Keratinocyte (primary cell): Measurements from ENCODE around the gene RRP36. TPM values are rescaled to one million over a fixed set of nuclear protein-coding genes. Genes with fewer than 3 reads are reported as not detected.

ENCODE experiments used
- DNase-seq: peaks from one replicate; pipeline ENCODE4 v3.0.0-alpha.2; 2011; ENCODE audit warnings: low read depth, missing footprints, low spot score
- FAIRE-seq: peaks from 2 replicates; lab custom pipeline; 2011; peaks lifted over from hg19 to GRCh38; lab: Jason Lieb, UNC
- H2AFZ ChIP-seq: 2 replicates; pipeline ENCODE4 v1.6.0; 2012; ENCODE audit warnings: low read length, control low read depth, inconsistent platforms; ENCODE audit not compliant: control insufficient read depth
- H3K27ac ChIP-seq: 2 replicates; pipeline ENCODE4 v1.5.1; 2011; ENCODE audit warnings: low read length; ENCODE audit not compliant: control insufficient read depth, insufficient read depth
- H3K27me3 ChIP-seq: 3 replicates; pipeline ENCODE4 v1.6.0; 2011; ENCODE audit warnings: low read length; ENCODE audit not compliant: control insufficient read depth, insufficient read depth; ENCODE audit errors: extremely low read depth
- H3K36me3 ChIP-seq, 2 experiments: 2 replicates in 1 of 2; 3 replicates in 1 of 2; pipeline ENCODE4 v1.5.1; 2011; ENCODE audit warnings: low read length in 2 of 2, mild to moderate bottlenecking in 1 of 2; ENCODE audit not compliant: control insufficient read depth in 2 of 2, insufficient read depth in 2 of 2; ENCODE audit errors: extremely low read depth in 1 of 2
- H3K4me1 ChIP-seq: 3 replicates; pipeline ENCODE4 v1.5.1; 2011; ENCODE audit warnings: low read length; ENCODE audit not compliant: control insufficient read depth, insufficient read depth; ENCODE audit errors: extremely low read depth
- H3K4me2 ChIP-seq: 3 replicates; pipeline ENCODE4 v1.6.0; 2011; ENCODE audit warnings: low read depth, low read length; ENCODE audit not compliant: control insufficient read depth, insufficient read depth; ENCODE audit errors: extremely low read depth
- H3K4me3 ChIP-seq, 3 experiments: fragments of 200-600 bp in 1 of 3; sonication (generic) in 1 of 3; 2 replicates in 2 of 3; 3 replicates in 1 of 3; pipeline ENCODE4 v1.5.1; 2011 to 2016; ENCODE audit warnings: low read length in 3 of 3, mild to moderate bottlenecking in 3 of 3, control low read depth in 2 of 3, inconsistent platforms in 1 of 3, low read depth in 1 of 3, mixed read lengths in 1 of 3, mixed run types in 1 of 3, moderate library complexity in 1 of 3; ENCODE audit not compliant: control insufficient read depth in 2 of 3, insufficient read depth in 2 of 3; ENCODE audit errors: extremely low read depth in 1 of 3
- H3K79me2 ChIP-seq: 2 replicates; pipeline ENCODE4 v1.6.0; 2012; ENCODE audit warnings: low read length; ENCODE audit not compliant: control insufficient read depth, insufficient read depth
- H3K9ac ChIP-seq: 3 replicates; pipeline ENCODE4 v1.6.0; 2011; ENCODE audit warnings: low read length; ENCODE audit not compliant: control insufficient read depth, insufficient read depth; ENCODE audit errors: extremely low read depth
- H3K9me1 ChIP-seq: 3 replicates; pipeline ENCODE4 v1.6.0; 2011; ENCODE audit warnings: low read length; ENCODE audit not compliant: control insufficient read depth, insufficient read depth; ENCODE audit errors: extremely low read depth
- H3K9me3 ChIP-seq: 2 replicates; pipeline ENCODE4 v1.5.1; 2012; ENCODE audit warnings: low read depth, low read length; ENCODE audit not compliant: control insufficient read depth
- H4K20me1 ChIP-seq: 3 replicates; pipeline ENCODE4 v1.6.0; 2011; ENCODE audit warnings: low read length; ENCODE audit not compliant: control insufficient read depth, insufficient read depth; ENCODE audit errors: extremely low read depth
- EZH2 ChIP-seq: IDR thresholded peaks from one replicate; pipeline ENCODE4 v1.6.1; 2012; ENCODE audit warnings: inconsistent platforms, mild to moderate bottlenecking, low read length, moderate library complexity
- dilution Hi-C: fragments of 300-500 bp; cut with MboI; formaldehyde crosslinking; loops from one replicate; pipeline ENCODE4 v1.7.0; 2020; ENCODE audit warnings: low sequenced_read_pairs; ENCODE audit not compliant: extremely low pct_ligation_motif_present
- polyA plus RNA-seq, 5 experiments: library from polyadenylated mRNA; depleted of rRNA in 3 of 5; stranded (reverse) in 3 of 5; stranded (forward) in 1 of 5; unstranded in 1 of 5; fragments of >200 nt; gene quantifications; 1 replicate in 1 of 5; 2 replicates in 3 of 5; 3 replicates in 1 of 5; pipeline versions ENCODE4 v1.2.1 to v1.2.3, GENCODE V29; 2011 to 2012; ENCODE audit warnings: missing spikeins in 2 of 5, low read depth in 1 of 5, low replicate concordance in 1 of 5
- TF ChIP-seq, protein P1 (sequence below), 3 experiments: IDR thresholded peaks in 1 of 3; conservative IDR thresholded peaks in 1 of 3; optimal IDR thresholded peaks in 1 of 3; 2 replicates in 2 of 3; 3 replicates in 1 of 3; pipeline versions ENCODE3 to v1.5.1; 2011; ENCODE audit warnings: low read length in 3 of 3, mild to moderate bottlenecking in 3 of 3, moderate library complexity in 2 of 3, control low read depth in 1 of 3, inconsistent platforms in 1 of 3; ENCODE audit not compliant: insufficient read depth in 2 of 3; ENCODE audit errors: extremely low read depth in 1 of 3

The RRP36 gene
- polyA plus RNA-seq, 1 donor (not counting 4 experiments of a cell fraction or from before 2014, with no cell fraction given) = 67.5 TPM

DNA sequence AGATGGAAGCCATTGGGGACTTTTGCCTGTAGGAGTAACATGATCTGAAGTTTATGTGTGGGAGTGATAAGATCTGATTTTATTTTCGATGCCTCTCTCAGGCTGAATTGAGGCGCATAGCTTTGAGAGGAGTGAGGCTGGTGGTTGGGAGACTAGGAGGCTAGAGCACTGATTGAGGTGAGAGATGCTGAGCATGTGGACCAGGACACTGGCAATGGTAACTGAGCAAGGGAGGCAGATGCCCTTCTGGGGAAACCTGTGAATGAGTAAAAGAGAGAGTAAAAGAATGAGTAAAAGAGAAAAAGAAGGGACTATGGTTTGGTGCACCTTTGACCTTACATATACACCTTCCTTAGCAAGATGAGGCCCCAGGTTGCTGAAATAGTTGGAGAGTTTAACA is 3.0 kb downstream of the RRP36 start:
- H4K20me1 ChIP-seq = no peaks in the 10 kb centered on the region
- H3K4me1 ChIP-seq = peaks cover 8% of the 10 kb centered on the region
- H3K9me1 ChIP-seq = no peaks in the 10 kb centered on the region
- no peaks in the 10 kb centered on the region for H3K27me3 ChIP-seq
- TF ChIP-seq, protein P1, sequence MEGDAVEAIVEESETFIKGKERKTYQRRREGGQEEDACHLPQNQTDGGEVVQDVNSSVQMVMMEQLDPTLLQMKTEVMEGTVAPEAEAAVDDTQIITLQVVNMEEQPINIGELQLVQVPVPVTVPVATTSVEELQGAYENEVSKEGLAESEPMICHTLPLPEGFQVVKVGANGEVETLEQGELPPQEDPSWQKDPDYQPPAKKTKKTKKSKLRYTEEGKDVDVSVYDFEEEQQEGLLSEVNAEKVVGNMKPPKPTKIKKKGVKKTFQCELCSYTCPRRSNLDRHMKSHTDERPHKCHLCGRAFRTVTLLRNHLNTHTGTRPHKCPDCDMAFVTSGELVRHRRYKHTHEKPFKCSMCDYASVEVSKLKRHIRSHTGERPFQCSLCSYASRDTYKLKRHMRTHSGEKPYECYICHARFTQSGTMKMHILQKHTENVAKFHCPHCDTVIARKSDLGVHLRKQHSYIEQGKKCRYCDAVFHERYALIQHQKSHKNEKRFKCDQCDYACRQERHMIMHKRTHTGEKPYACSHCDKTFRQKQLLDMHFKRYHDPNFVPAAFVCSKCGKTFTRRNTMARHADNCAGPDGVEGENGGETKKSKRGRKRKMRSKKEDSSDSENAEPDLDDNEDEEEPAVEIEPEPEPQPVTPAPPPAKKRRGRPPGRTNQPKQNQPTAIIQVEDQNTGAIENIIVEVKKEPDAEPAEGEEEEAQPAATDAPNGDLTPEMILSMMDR (optimal IDR thresholded peaks at IDR 0.05 in 1 of 3, IDR thresholded peaks at IDR 0.05 in 1 of 3, conservative IDR thresholded peaks at IDR 0.05 in 1 of 3; ENCODE audit: extremely low read depth in 1 of 3, insufficient read depth in 2 of 3, low read length in 3 of 3) = no peak
- no peak for TF ChIP-seq EZH2
- peaks cover 25 to 41% of the 10 kb centered on the region in 2 experiments for H3K36me3 ChIP-seq
- dilution Hi-C loops = no loop called here
- H3K27ac ChIP-seq = no peak overlapping the region
- H3K4me3 ChIP-seq = no peak overlapping the region
- FAIRE-seq = no peak
- no peak for DNase-seq
- peaks cover 37% of the 10 kb centered on the region for H3K79me2 ChIP-seq
- no peaks in the 10 kb centered on the region for H3K9me3 ChIP-seq
- no peak overlapping the region for H3K4me2 ChIP-seq
- no peak overlapping the region for H3K9ac ChIP-seq
- no peak overlapping the region for H2AFZ ChIP-seq

DNA sequence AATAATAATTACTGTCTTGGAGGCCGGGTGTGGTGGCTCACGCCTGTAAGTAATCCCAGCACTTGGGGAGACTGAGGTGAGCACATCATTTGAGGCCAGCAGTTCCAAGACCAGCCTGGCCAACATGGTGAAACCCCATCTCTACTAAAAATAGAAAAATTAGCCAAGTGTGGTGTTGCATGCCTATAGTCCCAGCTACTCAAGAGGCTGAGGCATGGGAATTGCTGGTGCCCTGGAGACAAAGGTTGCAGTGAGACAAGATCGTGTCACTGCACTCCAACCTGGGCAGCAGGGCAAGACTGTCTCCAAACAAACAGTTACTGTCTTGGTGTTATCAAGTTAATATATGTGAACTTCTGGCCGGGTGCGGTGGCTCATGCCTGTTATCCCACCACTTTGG is 4.9 kb downstream of the RRP36 start:
- Histone ChIP-seq H3K9me1 (no peaks in the 10 kb centered on the region), H3K27me3 (no peaks in the 10 kb centered on the region), H3K4me2 (no peak overlapping the region), H4K20me1 (no peaks in the 10 kb centered on the region), H3K27ac (no peak overlapping the region), H3K36me3 (peaks cover 25 to 41% of the 10 kb centered on the region in 2 experiments), H3K4me1 (no peaks in the 10 kb centered on the region), H3K9me3 (no peaks in the 10 kb centered on the region), H2AFZ (no peak overlapping the region), H3K79me2 (peaks cover 37% of the 10 kb centered on the region), H3K4me3 (no peak overlapping the region), H3K9ac (no peak overlapping the region)
- DNase-seq (no peak), FAIRE-seq (no peak)
- no peak for TF ChIP-seq EZH2
- TF ChIP-seq, protein P1 (optimal IDR thresholded peaks at IDR 0.05 in 1 of 3, IDR thresholded peaks at IDR 0.05 in 1 of 3, conservative IDR thresholded peaks at IDR 0.05 in 1 of 3; ENCODE audit: extremely low read depth in 1 of 3, insufficient read depth in 2 of 3, low read length in 3 of 3) = no peak
- dilution Hi-C loops = no loop called here
